Activated CD4-positive, CD25-positive, alpha-beta regulatory T cell treated with anti-CD3 and anti-CD28 coated beads, Interleukin-2, amount 50 U/mL, for 16 hours (primary cell): ENCODE results near the gene IL17F.
"Not testable (repeated sequence)": the region's sequence is repeated elsewhere in the genome, so short reads cannot be mapped to it uniquely, and the experiment has no call there.

ENCODE experiments used
- DNase-seq: peaks from one replicate; pipeline ENCODE4 v3.0.0-alpha.2; 2020; ENCODE audit warnings: low read depth, low spot score

IL17F gene

DNA sequence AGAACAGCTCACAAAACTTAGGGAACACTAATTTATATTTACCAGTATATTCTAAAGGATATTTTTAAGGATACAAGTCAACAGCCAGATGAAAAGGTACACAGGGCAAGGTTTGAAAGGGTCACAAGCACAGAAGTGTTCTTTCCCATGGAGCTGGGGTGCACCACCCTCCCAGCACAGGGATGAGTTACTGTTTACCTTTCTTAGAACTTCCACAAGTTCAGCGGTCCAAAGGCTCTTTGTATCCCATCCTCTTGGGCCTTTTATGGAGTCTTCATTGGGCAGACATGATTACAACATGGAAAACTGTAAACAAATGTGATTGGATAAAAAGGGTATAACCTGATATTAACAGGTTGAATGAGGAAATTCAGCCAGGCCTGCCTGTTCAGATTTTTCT, 1.1 kb upstream of the IL17F start:
- DNase-seq: no peak

GRCh38 chr6:52243282-52243893, 912 bp downstream of the IL17F start:
- no peak for DNase-seq

DNA sequence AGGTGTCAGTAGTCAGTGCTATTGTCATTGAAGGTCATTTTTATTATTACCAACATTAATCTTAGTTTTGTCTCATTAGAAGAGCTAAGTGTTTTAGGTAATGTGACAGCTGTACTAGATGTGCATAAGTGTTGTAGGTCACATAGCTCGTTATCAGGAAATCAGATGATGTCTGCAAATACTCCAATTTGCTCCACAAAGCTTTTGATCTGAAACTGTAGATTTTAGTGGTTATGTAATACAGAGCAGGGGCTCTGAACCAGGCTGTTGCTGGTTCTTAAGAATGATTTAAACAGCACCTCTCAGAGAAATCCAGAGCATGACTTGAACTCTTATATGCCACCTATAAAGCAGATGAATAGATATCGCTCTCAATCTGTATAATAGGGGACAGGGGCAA, 2.5 kb downstream of the IL17F start:
- no peak for DNase-seq

DNA sequence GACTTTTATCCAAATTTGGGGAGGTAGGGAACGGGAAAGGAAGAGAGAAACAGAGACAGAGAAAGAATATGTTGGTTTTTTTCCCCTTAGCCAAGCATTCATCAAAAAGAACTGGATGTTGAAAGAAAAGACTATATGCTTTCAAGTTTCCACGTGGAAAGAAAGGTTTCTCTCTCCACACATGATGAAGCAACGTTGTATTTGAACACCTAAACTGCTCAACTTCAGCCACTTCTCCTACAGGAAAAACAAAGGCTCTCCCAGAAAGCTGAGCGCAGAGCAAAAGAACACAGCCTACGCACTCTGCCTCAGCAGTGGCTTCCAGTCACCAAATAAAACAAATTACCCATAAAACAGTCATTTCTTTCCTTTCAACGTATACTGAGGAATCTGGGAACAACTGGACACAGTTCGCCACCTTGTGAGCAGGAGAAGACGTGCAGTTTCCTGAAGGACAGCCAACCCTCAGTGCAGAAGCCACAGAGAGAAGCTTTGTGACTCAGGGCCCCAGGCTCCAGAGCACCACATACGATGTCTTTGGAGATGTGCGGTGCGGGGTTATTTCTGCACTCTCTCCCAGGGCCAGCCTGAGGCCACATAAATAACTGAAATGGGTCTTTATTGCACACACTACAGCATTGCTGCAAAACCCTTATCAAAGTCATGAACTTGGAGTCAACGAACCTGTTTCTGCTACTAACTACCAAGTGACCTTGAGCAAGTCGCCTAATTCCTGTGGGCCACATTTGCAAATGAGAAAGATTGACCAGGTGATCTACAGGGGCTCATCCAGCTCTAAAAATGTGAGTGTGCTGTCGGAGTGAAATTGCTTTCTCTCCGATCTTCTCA, 10.1 kb downstream of the IL17F start:
- no peak for DNase-seq

- no peak for DNase-seq
Observed at GRCh38 chr6:52233005-52233404, 11.3 kb downstream of the IL17F start.

- DNase-seq: no peak
Observed at GRCh38 chr6:52231406-52232127, 12.7 kb downstream of the IL17F start.

GRCh38 chr6:52230685-52231084, 13.6 kb downstream of the IL17F start:
- DNase-seq: no peak

DNA sequence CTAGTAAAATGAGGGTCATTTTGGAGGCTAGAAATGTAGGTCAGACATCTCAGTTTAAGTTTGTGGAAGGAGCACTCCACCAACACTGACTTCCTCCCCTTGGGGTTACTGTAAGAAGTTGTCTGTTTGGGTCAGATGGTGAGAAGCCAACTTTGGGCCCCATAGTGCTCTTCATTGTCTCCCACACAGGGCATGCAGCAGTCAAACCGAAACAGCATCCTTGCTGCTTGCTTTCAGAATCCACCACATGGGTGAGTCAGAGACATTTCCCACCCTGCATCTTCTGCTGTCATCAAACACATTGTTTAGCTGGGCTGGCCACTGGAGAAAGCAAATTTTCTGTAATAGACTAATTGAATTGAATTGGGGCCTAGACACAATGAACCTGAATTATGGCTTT, 16.8 kb downstream of the IL17F start:
- no peak for DNase-seq

GRCh38 chr6:52221302-52221701, 23.0 kb downstream of the IL17F start:
- no peak for DNase-seq

DNA sequence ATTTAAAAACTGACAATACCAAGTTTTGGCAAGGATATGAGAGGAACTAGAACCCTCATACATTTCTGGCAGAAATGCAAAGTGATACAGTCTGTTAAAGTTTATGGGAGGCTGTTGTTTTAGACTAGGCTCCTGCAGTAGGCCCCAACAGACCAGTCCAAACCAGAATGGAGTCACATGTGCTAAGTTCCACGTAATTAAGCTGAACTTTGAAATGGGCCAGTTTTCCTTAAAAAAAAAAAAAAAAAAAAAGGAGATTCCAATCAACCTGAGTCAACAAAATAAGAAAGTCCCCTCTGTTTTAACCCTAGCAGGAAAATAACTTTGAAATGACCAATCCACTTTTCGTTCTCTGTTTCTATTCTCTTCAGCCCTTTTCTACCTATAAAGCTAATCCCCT, 26.5 kb downstream of the IL17F start:
- no peak for DNase-seq

DNA sequence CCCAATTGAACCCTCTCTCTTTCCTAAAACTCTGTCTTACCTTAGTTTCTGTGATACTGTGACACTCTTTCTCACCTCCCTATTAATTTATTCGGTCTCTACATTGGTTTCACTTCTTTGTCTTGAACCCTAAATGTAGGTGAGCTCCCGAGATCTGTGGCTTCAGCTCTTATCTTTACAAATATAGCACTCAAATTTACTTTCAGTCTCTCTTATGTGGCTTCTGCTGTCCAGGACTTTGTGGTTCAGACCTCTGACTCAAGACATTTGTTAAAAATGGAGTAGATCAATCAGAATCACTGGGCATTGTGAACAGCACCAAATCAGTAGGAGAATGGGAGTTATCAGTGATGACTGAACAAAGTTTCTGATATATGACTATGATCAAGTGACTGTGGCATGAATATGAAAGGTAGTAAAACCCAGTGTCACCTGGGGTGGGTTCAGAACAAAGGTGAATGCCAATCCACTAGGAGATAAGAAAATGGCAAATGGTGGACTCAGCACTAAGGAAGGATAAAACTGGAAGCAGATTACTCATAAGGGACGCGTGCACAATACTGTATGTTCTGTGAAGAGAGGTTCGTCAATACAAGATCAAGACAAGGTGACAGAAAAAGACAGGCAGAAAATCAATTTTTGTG, 27.2 kb downstream of the IL17F start:
- DNase-seq: no peak

DNA sequence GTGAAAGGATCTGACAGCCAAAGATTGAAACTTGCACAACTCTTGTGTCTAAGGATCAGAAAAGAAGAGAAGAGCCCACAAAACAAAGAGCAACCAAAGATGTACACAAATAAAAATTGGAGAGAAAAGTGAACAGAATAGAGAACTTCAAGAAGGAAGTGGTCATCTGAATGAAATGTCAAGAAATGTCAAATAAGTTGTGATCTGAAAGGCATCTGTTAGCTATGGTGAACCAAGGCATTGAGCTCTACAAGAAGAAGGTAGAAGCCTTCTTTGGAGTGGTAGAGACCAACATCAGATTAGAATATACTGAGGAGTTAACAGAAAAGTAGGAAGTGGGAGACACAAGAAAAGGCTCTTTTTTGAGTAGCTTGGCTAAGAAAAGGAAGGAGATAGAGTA, 28.5 kb downstream of the IL17F start:
- DNase-seq: no peak

GRCh38 chr6:52213127-52213526, 31.2 kb downstream of the IL17F start:
- no peak for DNase-seq

DNA sequence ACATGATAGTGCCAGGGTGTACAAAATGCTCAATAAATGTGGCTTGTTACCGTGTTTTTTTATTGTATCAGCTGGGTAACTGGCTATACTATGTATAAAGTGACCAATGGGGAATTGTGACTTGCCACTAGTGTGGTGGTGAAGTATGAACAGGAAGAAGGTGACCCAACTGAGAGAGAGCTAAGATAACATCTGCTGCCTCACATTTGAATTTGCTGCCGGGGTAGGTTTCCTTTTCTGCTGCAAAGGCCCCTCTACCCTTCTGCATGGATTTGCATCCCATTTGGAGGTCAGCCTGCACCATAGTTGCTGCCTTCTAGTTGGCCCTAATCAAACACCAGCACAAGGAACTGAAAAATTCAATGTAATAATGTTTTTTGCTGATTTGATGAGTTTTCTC, 34.1 kb downstream of the IL17F start:
- DNase-seq: no peak

DNA sequence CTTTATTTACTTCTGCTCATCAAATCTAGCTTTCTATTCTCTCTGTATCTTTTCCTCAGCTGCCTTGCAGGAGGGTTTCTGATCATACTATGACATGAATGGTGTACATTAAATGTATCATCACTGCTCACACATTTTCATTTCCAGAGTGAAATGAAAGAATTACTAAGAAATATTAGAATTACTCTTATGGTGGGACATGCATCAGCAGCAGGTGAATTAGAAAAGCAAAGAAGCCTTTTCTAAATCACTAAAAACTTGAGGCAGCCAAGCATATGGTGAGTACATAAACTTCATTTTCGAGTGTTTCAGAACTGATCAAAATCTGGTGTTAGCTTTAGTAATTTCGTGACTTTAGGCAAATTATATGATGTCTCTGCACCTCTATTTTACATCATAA, 34.5 kb downstream of the IL17F start:
- DNase-seq: no peak

GRCh38 chr6:52208612-52209011, 35.7 kb downstream of the IL17F start:
- no peak for DNase-seq

DNA sequence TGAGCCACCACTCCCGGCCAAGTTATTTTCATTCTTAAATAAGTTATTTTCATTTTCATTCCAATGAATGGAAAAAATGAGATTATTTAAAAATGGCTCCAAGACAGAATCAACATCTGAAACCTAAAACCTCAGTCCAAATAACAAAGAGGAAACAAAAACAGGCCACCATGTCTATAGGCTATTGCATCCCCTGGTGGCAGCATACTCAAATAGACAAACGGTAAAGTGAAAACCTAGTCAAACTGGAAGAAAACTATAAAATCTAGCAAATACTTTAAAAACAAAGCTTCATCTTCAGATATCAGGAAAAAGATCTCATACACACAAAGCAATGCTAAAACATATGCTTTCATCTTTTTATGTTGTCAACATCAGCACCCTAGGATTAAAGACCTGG, 37.2 kb downstream of the IL17F start:
- DNase-seq: no peak

- no peak for DNase-seq
Observed at GRCh38 chr6:52201493-52201892, 42.8 kb downstream of the IL17F start.

- no peak for DNase-seq
Observed at GRCh38 chr6:52201046-52201445, 43.3 kb downstream of the IL17F start.

DNA sequence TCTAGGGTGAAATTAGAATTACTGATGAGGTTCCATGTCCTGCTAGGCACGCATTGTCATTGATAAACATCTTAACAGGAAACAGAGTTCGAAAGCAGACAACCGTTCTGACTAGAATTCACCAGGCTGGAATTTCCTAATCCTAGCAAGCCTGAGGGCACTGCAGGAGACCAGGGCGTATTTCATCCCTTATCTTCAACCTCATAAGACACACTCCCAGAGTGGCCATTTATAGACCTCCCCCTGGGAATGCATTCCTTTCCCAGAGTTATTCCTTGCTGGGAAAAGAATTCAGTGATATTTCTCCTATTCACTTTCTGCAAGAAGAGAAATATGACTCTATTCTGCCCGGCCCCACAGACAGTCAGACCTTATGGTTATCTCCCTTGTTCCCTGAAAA, 44.2 kb downstream of the IL17F start:
- DNase-seq: not testable (repeated sequence)

GRCh38 chr6:52195886-52196285, 48.4 kb downstream of the IL17F start:
- DNase-seq: no peak

- no peak for DNase-seq
Observed at GRCh38 chr6:52191824-52192223, 52.5 kb downstream of the IL17F start.
